ENCODE results near the gene SLC16A8.

SLC16A8 gene

DNA sequence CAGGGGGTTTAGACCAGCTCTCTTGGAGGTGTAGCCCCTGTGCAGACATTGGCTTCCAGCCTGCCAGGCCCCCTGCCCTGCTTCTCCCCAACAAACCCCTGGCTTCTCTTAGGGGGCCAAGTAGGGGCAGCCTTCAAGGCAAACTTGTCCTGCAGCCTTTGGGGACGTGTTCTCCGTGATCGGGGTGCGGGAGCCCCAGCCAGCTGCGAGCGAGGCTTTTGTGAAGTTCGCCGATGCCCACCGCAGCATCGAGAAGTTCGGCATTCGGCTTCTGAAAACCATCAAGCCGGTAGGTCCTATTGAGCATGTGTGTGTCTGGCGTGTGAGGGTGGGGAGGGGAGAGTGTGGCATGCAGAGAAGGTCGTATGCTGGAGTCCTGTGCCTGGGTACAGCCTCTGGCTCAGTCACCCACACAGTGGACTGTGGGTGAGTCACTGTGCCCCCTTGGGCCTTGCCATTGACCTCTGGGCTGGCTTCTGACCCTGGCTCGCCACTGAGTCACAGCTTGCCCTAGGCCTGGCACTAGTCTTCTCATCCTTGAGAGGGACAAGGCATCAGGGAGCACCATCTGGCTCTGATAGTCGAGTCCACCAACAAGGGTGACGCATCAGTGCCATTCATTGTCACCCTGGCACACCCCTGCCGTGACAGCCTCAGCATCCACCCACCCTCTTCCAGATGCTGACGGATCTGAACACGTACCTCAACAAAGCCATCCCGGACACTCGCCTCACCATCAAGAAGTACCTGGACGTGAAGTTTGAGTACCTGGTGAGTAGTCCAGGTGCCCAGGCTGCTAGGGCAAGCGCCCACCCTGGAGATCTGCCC, 11.4 kb downstream of the SLC16A8 start:
- no peak for DNase-seq

DNA sequence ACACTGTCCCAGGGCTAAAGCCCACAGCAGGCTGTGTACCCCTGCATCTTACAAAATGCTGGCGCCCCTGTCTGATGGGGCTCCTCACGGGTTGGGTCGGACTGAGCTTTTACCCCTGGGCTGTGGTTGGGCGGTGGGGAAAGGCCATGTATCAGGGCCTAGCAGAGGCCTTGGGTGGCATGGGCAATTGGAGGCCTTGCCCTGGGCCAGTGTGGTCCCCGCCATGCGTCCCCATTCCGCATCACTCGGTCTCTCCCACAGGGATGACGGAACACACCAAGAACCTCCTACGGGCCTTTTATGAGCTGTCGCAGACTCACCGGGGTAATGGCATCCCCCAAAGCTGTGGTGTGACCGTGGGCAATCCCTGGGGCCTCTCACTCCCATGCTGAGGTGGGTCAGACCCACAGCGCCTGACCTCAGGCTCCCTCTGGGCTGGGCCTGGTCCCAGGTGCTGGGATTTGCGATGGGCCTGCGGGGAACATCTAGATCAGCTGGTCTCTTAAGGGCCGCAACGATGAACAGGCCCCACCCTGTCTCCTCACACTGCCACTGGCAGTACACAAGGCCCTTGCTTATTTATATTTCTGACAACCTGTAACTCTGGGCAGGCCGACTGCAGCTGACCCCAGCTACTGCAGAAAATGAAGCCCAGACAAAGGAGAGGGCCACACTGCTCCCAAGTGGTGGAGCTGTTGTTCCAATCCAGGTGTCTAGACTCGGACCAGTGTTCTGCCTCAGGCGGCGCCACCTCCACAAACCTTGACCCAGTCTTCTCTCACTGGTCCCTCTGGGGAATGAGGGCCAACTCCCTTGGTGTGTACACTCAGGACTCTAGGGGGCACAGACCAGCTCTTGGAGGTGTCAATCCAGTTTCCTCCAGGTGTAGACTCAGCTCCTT, 12.3 kb downstream of the SLC16A8 start:
- no peak for DNase-seq

GRCh38 chr22:38070250-38070921, 13.6 kb downstream of the SLC16A8 start:
- DNase-seq: no peak

DNA sequence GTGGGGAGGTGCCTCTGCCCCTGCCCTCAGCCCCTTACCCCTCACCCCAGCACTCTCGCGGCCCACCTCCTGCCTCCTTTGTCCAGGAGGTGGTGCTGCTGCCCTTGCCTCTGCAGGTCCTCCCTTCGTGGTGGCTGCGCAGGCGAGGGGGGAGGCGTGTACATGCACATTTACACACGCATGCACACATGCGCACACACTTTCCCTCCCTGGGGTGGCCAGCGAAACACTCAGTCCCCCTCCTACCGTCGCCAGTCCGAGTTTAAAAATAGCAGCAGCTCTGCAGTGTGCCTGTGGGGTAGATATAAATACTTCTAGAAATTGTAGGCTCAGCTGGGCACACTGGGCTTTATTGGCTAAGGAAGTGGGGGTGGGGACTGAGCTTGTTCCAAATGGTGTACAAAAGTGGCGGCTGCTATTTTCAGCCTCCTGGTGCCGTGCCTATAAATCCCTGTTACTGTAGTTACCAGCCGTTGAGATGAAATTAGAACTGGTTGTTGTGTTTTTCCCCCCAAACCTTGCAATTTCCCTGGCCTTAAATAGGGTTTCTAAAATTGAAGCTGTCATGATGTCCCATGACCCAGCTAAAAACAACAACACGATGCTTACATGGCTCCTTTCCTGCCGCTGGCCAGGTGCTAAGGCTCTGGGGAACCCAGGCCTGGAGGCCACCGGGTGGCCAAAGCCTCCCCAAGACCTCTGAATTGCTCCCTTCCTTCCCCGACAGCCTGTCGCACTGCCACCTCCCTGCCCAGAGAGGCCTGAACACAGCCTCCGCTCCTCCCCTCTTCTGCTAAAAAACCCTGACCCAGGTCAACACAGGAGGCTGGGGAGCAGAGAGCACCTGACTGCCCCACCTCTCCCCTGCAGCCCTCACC, 14.4 kb downstream of the SLC16A8 start:
- DNase-seq: peak; percentile 21

GRCh38 chr22:38068641-38069371, 15.2 kb downstream of the SLC16A8 start:
- no peak for DNase-seq

DNA sequence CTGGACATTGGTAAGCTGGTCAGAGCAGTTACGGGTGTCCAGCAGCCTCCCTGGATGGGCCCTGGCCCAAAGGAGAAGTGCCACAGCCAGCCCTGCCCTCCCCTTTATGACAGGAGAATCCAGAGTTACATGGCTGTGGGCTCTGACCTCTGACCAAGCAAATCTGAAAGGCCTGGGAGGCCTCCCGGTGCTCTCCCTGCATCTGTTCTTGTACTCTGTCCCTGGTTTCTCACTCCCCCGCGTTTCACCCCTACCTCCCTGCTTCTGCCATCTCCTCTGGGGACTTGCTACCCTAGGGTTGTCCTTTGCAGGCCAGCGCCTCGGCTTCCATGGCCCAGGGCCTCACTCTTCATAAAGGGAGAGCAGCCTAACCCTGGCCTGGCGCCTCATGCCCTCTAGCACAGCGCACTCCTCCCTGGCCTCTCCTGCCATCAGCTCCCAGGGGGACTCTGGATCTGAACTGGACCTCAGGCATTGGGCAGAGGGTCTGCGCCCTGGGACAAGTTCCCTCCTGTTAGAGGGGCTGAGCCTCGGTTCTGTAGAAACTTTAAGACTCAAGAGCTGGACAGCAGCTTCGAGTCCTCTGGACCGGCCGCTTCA, 16.1 kb downstream of the SLC16A8 start:
- no peak for DNase-seq

DNA sequence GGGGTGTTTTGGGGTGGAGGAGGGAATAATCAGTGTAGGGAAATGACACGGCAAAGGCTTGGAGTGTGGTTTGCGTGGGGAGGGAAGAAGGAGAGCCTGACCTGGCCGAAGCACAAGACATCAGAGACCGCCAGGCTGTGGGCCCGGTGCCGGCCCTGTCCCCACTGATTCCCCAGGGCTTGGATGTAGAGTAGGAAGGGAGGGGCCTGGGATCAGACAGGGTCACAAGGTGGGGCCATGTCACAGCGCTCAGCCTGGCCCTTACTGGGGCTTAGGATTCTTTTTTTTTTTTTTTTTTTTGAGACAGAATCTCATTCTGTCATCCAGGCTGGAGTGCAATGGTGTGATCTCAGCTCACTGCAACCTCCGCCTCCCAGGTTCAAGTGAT, 17.0 kb downstream of the SLC16A8 start:
- DNase-seq: no peak

- DNase-seq: no peak
Measured at GRCh38 chr22:38066381-38067027, 17.5 kb downstream of the SLC16A8 start.

DNA sequence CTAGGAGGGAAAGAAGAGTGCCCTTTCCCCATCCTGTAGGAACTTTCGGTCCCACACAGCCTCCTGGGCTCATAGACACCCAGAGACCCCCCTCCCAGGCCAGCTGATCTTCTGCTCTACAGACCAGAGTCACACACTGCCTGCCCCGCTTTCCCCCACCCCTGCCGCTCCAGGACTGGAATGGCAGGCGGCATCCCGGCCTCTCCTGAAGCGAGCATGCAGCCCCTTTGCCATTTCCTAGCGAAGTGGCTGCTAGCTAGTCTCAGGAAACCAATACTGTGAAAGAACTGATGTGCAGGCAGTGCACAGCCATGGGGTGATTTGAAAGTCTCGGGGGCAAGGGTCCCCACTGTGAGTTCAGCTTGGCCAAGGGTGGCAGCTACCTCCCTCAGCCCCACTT, 18.4 kb downstream of the SLC16A8 start:
- DNase-seq: no peak

GRCh38 chr22:38062791-38063190, 21.2 kb downstream of the SLC16A8 start:
- DNase-seq: no peak

DNA sequence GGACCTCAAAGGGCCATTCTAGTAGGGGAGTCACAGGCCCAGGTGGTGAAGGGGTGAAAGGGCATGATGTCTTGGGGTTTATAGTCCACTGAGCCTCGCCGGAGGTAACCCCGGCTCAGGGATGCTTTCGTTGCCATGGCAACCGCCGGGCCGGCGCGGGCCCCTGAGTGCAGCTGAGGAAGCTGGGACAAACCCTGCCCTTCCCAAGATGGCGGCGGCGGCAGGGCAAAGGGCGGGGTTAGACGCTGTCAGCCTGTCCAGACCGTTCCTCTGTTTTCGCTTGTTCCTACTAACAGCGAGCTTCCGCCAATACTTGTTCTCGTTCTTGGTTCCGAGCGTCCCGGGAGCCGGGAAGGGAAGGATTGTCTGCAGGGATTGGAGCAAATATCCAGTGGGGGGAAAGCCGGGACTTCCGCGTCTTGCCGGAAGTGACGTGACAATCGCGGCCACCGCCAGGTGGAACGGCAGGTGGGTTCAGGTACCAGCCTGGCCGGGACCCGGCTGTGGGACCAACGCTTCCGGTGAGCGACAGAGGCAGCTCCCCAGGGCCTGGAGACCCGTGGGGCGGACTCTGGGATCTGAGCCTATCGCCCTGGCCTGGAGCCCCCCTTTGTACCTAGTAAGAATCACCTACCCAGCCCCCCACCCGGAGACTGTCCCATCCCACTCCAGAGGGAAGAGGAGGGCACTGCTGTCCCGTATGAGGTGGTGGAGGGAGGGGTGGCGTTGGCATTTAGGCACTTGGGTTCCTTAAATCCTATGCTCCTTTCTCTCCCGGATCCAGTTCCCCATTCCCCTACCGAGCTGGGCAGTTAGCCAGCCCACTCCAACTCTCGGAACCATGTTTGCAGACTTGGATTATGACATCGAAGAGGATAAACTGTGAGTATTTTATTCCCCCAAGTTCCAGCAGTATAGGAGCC, 26.8 kb downstream of the SLC16A8 start, which contains the start of gene PICK1:
Gene PICK1, plus strand, starts transcription at position 436 of the 923 bp plus-strand sequence. Its CDS starts 406 bp downstream, at position 842.
- peak; percentile 89 for DNase-seq

GRCh38 chr22:38051900-38052862, 31.8 kb downstream of the SLC16A8 start:
- peak; percentile 75 for DNase-seq

DNA sequence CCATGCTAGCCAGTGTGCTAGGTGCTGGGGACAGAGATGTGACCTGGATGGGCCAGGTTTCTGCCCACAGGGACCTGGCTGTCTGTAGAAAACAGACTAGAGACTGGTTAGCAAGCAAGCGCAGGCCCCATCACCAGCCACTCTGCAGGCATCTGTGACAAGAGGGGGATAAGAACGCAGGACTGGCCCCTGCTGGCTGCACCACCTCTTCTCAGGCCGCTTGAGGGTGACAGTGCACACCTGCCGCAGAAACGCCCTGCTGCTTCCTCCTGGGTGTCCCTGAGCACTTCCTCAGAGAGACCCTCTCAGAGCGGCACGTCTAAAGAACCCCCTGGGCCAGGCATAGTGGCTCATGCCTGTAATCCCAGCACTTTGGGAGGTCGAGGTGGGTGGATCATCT, 32.7 kb downstream of the SLC16A8 start:
- no peak for DNase-seq

GRCh38 chr22:38050720-38051119, 33.3 kb downstream of the SLC16A8 start:
- DNase-seq: no peak

GRCh38 chr22:38049812-38050619, 34.0 kb downstream of the SLC16A8 start:
- DNase-seq: no peak

DNA sequence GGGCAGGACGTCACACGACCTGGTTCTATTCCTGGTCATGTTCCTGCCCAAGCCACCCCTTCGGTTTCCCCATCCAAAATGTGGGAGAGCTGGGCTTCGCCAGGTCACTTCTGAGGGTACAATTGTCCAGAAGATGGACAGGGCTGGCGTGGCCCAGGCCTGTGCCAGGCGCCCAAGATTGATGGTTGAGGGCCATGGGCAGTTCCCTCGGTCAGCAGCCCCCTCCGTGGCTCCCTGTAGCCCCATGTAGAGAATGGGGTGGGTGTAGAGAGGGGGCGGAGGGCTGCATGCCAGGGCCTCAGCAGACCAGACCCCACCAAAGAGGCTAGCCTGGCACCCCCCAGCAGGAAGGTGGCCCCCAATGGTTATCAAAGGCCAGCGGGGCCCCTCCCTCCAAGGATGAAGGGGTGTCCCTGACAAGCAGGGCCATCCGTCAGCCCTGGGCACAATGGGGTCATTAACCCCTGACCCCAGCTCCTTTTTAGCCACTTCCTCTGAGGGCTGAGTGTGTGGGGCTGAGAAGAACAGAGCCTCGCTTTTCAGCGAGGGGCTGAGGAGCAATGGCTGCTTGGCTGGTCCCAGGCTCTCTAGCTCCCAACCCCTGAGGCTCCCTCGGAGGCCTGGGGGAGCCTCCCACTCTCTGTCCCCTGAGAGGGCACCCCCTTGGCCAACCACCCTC, 37.8 kb downstream of the SLC16A8 start:
- no peak for DNase-seq

Data from fibroblast of skin of abdomen (primary cell).